ENCODE results near the gene NLRX1. TPM values are rescaled to one million over a fixed set of nuclear protein-coding genes. Genes with fewer than 3 reads are reported as not detected.

The NLRX1 gene
- total and polyA plus RNA-seq, 4 donors, result 4.2 to 12.0 (median 10.4) TPM

DNA sequence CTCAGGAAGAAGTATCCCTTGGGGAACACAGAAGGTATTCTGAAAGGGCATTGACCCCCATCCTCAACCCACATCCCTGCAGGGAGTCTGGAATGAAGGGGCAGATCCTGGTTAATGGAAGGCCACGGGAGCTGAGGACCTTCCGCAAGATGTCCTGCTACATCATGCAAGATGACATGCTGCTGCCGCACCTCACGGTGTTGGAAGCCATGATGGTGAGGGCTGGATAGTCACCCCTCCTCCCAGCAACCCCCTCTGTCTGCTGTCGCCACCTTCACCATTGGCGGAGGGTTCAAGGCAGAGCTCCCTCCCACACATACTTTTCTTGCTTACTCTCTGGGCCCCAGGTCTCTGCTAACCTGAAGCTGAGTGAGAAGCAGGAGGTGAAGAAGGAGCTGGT is 14.3 kb upstream of the NLRX1 start:
- TF ChIP-seq JUND (IDR thresholded peaks at IDR 0.05) (no peak), EGR1 (IDR thresholded peaks at IDR 0.05; ENCODE audit: low read depth in 2 of 2) (no peak), TAF1 (conservative IDR thresholded peaks at IDR 0.05) (no peak), HNF4G (IDR thresholded peaks at IDR 0.05) (no peak), NR2F2 (IDR thresholded peaks at IDR 0.05) (no peak)
- TF ChIP-seq, protein P1, sequence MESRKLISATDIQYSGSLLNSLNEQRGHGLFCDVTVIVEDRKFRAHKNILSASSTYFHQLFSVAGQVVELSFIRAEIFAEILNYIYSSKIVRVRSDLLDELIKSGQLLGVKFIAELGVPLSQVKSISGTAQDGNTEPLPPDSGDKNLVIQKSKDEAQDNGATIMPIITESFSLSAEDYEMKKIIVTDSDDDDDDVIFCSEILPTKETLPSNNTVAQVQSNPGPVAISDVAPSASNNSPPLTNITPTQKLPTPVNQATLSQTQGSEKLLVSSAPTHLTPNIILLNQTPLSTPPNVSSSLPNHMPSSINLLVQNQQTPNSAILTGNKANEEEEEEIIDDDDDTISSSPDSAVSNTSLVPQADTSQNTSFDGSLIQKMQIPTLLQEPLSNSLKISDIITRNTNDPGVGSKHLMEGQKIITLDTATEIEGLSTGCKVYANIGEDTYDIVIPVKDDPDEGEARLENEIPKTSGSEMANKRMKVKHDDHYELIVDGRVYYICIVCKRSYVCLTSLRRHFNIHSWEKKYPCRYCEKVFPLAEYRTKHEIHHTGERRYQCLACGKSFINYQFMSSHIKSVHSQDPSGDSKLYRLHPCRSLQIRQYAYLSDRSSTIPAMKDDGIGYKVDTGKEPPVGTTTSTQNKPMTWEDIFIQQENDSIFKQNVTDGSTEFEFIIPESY (IDR thresholded peaks at IDR 0.05), result no peak
- TF ChIP-seq, protein P2, sequence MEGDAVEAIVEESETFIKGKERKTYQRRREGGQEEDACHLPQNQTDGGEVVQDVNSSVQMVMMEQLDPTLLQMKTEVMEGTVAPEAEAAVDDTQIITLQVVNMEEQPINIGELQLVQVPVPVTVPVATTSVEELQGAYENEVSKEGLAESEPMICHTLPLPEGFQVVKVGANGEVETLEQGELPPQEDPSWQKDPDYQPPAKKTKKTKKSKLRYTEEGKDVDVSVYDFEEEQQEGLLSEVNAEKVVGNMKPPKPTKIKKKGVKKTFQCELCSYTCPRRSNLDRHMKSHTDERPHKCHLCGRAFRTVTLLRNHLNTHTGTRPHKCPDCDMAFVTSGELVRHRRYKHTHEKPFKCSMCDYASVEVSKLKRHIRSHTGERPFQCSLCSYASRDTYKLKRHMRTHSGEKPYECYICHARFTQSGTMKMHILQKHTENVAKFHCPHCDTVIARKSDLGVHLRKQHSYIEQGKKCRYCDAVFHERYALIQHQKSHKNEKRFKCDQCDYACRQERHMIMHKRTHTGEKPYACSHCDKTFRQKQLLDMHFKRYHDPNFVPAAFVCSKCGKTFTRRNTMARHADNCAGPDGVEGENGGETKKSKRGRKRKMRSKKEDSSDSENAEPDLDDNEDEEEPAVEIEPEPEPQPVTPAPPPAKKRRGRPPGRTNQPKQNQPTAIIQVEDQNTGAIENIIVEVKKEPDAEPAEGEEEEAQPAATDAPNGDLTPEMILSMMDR (IDR thresholded peaks at IDR 0.05; ENCODE audit: low read depth, low read length, missing input control), result no peak
- TF ChIP-seq, protein P3, sequence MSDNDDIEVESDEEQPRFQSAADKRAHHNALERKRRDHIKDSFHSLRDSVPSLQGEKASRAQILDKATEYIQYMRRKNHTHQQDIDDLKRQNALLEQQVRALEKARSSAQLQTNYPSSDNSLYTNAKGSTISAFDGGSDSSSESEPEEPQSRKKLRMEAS (IDR thresholded peaks at IDR 0.05), result no peak

DNA sequence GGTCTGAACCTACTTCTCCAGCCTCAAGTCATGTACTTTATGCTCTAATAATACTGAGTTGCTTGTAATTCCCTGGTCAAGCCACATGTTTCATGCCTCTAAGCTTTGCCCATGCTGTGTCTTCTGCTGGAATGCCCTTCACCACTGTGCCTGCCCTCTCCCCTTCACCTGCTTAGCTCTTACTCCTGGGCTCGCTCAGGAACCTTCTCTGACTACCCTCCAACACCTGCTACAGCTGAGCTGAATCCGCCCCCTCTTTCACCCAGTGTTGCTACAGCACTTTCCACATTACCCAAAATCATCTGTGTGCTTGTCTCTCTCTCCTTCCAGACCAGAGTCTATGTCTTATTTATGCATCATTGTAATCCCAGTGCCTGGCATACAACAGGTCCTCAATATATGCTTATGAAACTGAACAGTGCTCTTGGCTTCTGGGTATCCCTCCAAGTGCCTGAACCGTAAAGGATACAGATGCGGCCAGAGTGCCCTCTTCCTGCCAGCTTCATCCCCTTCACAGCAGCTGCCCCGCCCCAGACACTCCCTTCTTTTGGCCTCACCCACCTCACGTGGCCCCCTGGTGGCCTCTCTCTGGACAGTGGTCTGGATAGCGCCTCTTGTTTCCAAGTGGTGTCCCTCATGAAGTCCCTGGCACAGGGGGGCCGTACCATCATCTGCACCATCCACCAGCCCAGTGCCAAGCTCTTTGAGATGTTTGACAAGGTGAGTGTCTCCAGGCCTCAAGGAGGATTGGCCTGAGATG is 12.6 kb upstream of the NLRX1 start:
- no peak for DNase-seq (ENCODE audit: low spot score)
- WGBS, result 44% methylated on average over 8 of the region's 8 CpGs
- TF ChIP-seq RAD21 (IDR thresholded peaks at IDR 0.05) (peak in 1 of 2 donors; percentile 28), TAF1 (conservative IDR thresholded peaks at IDR 0.05) (no peak)
- Histone ChIP-seq H3K36me3 (ENCODE audit: control insufficient read depth in 4 of 4, insufficient read depth in 3 of 4, low read depth in 1 of 4, low read length in 3 of 4) (no peaks in the 10 kb centered on the region), H3K27ac (ENCODE audit: low read depth in 1 of 2, low read length in 2 of 2) (no peak overlapping the region), H3K4me1 (ENCODE audit: control insufficient read depth in 4 of 4, insufficient read depth in 4 of 4, low read length in 3 of 4) (no peaks in the 10 kb centered on the region), H3K4me3 (ENCODE audit: low read depth in 1 of 3, low read length in 3 of 3) (no peak overlapping the region), H3K27me3 (ENCODE audit: control insufficient read depth in 4 of 4, insufficient read depth in 4 of 4, low read length in 3 of 4) (no peaks in the 10 kb centered on the region), H3K9me3 (ENCODE audit: control insufficient read depth in 4 of 4, low read length in 3 of 4) (no peaks in the 10 kb centered on the region), H3K9ac (ENCODE audit: low read depth in 1 of 2, low read length in 2 of 2) (no peak overlapping the region)

More for the DNA sequence above, 14.3 kb upstream of the NLRX1 start:
- H3K4me3 ChIP-seq (ENCODE audit: low read depth in 1 of 3, low read length in 3 of 3), result no peak overlapping the region
- no peaks in the 10 kb centered on the region for H3K9me3 ChIP-seq (ENCODE audit: control insufficient read depth in 4 of 4, low read length in 3 of 4)
- no peaks in the 10 kb centered on the region for H3K36me3 ChIP-seq (ENCODE audit: control insufficient read depth in 4 of 4, insufficient read depth in 3 of 4, low read depth in 1 of 4, low read length in 3 of 4)
- DNase-seq (ENCODE audit: low spot score), result no peak
- no peaks in the 10 kb centered on the region for H3K27me3 ChIP-seq (ENCODE audit: control insufficient read depth in 4 of 4, insufficient read depth in 4 of 4, low read length in 3 of 4)
- WGBS, result 95% methylated on average over 6 of the region's 6 CpGs
- H3K9ac ChIP-seq (ENCODE audit: low read depth in 1 of 2, low read length in 2 of 2), result no peak overlapping the region
- no peak overlapping the region for H3K27ac ChIP-seq (ENCODE audit: low read depth in 1 of 2, low read length in 2 of 2)
- H3K4me1 ChIP-seq (ENCODE audit: control insufficient read depth in 4 of 4, insufficient read depth in 4 of 4, low read length in 3 of 4), result peaks cover 0 to 6% (median 4%) of the 10 kb centered on the region in 4 donors

DNA sequence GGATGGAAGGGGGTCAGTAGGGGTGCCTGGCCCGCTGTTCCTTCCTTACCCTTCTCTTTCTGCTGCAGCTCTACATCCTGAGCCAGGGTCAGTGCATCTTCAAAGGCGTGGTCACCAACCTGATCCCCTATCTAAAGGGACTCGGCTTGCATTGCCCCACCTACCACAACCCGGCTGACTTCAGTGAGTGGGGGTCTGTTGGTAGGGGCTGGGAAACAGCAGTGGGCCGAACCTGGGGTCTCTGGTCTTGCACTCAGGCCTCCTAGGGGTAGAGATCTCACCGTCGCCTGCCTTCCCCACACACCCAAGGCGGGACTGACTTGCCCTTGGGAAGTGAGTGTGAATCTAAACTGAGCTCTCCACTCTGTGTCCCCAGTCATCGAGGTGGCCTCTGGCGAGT is 12.0 kb upstream of the NLRX1 start:
- H3K27ac ChIP-seq (ENCODE audit: low read depth in 1 of 2, low read length in 2 of 2), result no peak overlapping the region
- H3K4me1 ChIP-seq (ENCODE audit: control insufficient read depth in 4 of 4, insufficient read depth in 4 of 4, low read length in 3 of 4), result no peaks in the 10 kb centered on the region
- no peaks in the 10 kb centered on the region for H3K27me3 ChIP-seq (ENCODE audit: control insufficient read depth in 4 of 4, insufficient read depth in 4 of 4, low read length in 3 of 4)
- TF ChIP-seq, protein P1 (IDR thresholded peaks at IDR 0.05), result no peak
- TF ChIP-seq JUND (IDR thresholded peaks at IDR 0.05) (no peak), NR2F2 (IDR thresholded peaks at IDR 0.05) (no peak)
- H3K9me3 ChIP-seq (ENCODE audit: control insufficient read depth in 4 of 4, low read length in 3 of 4), result no peaks in the 10 kb centered on the region
- H3K4me3 ChIP-seq (ENCODE audit: low read depth in 1 of 3, low read length in 3 of 3), result no peak overlapping the region
- WGBS, result 82% methylated on average over 10 of the region's 10 CpGs
- no peak for DNase-seq (ENCODE audit: low spot score)
- no peak overlapping the region for H3K9ac ChIP-seq (ENCODE audit: low read depth in 1 of 2, low read length in 2 of 2)
- H3K36me3 ChIP-seq (ENCODE audit: control insufficient read depth in 4 of 4, insufficient read depth in 3 of 4, low read depth in 1 of 4, low read length in 3 of 4), result no peaks in the 10 kb centered on the region

Measured in liver (tissue), 9 donors.